ENCODE results near the gene SLU7.
"Not testable (repeated sequence)": the region's sequence is repeated elsewhere in the genome, so short reads cannot be mapped to it uniquely, and the experiment has no call there.

Gene SLU7

DNA sequence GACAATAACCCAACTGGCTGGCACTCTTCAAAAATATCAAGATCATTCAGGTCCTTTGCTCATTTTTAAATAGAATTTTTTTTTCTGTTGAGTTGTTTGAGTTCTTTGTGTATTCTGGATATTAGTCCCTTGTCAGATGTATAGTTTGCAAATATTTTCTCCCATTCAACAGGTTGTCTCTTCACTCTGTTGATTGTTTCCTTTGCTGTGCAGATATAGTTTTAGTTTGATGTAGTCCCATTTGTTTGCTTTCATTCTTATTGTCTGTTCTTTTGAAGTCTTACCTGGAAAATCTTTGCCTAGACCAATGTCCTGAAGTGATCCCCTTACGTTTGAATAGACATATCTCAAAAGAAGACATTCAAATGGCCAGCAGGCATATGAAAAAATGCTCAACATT, 25.5 kb upstream of the SLU7 start:
- Mint-ChIP-seq H3K27ac (no peak overlapping the region), H3K27me3 (no peaks in the 10 kb centered on the region), H3K4me3 (no peak overlapping the region), H3K4me1 (peaks cover 24 to 43% of the 10 kb centered on the region in 2 donors), H3K9me3 (peaks cover 0 to 1% of the 10 kb centered on the region in 2 donors), H3K36me3 (peaks cover 0 to 11% of the 10 kb centered on the region in 2 donors)
- DNase-seq (no peak), ATAC-seq (replicated peaks) (no peak)

DNA sequence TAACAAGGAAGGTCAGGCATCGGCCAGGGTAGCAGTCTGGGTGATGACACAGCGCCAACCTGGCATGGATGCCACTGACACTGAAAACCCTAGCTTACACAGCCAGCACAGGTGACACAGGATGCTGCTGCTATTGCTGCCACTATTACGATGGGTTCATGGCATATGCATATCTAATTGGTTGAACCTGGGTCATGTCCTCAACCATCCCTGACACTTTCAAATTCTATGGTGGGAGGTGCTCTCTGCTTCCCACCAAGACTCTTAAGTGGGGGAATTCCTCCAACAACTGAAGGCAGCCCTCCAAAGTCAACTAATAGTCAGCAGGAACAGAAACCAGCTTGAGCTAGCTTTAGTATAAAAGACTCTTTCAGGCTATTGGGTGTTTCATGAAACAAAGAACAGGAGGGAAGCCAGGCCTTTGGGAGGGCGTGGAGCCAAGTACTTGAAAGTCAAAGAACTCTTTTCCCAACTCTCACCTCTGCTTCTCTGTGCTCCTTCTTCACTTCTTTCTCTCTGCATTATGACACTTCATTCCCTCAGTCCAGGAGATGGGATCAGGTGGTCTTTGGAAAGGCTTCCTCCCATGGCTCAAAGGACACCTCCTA, 24.0 kb upstream of the SLU7 start:
- no peak for ATAC-seq (replicated peaks)
- Mint-ChIP-seq H3K27ac (no peak overlapping the region), H3K27me3 (no peaks in the 10 kb centered on the region), H3K4me1 (peaks cover 33 to 55% of the 10 kb centered on the region in 2 donors), H3K36me3 (peaks cover 0 to 7% of the 10 kb centered on the region in 2 donors), H3K9me3 (no peaks in the 10 kb centered on the region), H3K4me3 (no peak overlapping the region)
- DNase-seq = no peak

DNA sequence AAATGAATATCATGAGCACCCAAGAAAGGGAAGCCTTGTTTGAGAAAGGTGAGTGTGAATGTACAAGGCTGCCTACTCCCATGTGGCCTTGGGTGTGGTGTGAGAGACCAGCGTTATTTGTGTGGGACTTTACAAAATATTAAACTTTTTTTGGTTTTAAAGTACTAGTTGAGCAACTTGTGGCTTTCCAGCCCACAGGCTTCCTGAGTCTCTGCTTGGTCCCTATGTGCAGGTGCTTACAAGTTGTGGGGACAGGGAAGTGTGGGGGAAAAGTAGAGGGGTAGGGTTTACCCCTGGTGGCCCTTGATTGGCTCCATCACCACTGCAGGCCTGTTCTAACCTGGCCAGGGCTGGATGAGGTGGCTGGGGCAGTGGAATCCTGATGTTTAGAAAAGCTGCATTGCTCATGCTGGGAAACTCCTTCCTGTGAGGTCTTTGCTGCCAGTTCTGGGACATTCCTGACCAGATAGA, 22.5 kb upstream of the SLU7 start:
- peaks cover 37 to 60% of the 10 kb centered on the region in 2 donors for H3K4me1 Mint-ChIP-seq
- H3K4me3 Mint-ChIP-seq = no peak overlapping the region
- H3K27me3 Mint-ChIP-seq = no peaks in the 10 kb centered on the region
- H3K36me3 Mint-ChIP-seq = peaks cover 0 to 3% of the 10 kb centered on the region in 2 donors
- no peak for ATAC-seq (replicated peaks)
- no peaks in the 10 kb centered on the region for H3K9me3 Mint-ChIP-seq
- no peak for DNase-seq
- H3K27ac Mint-ChIP-seq = no peak overlapping the region

DNA sequence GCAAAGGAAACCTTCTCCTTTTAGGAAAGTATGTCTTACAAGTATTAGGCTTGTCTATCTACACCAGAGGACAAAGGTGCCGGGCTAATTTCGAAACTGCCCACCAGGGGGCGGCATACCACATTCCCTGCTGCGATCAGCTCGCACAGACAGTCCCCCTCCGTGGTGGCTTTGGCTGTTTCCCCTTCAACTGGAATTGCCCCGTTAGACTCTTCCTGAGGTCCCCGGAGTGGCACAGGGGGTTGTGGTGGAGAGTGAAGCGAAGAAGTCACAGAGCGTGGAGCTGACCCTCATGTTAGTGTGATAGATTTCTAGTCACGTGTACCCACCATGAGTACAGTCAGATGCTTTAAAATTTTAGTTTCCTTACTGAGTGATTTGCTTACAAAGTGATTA, 20.3 kb upstream of the SLU7 start:
- peaks cover 0 to 3% of the 10 kb centered on the region in 2 donors for H3K36me3 Mint-ChIP-seq
- peak; percentile 77 to 79 for ATAC-seq (replicated peaks)
- H3K27me3 Mint-ChIP-seq = no peaks in the 10 kb centered on the region
- peak overlapping the region; percentile 84 to 89 for H3K4me3 Mint-ChIP-seq
- H3K9me3 Mint-ChIP-seq = no peaks in the 10 kb centered on the region
- H3K4me1 Mint-ChIP-seq = peaks cover 46 to 81% of the 10 kb centered on the region in 2 donors
- peak; percentile 78 for DNase-seq
- H3K27ac Mint-ChIP-seq = peak overlapping the region; percentile 93

DNA sequence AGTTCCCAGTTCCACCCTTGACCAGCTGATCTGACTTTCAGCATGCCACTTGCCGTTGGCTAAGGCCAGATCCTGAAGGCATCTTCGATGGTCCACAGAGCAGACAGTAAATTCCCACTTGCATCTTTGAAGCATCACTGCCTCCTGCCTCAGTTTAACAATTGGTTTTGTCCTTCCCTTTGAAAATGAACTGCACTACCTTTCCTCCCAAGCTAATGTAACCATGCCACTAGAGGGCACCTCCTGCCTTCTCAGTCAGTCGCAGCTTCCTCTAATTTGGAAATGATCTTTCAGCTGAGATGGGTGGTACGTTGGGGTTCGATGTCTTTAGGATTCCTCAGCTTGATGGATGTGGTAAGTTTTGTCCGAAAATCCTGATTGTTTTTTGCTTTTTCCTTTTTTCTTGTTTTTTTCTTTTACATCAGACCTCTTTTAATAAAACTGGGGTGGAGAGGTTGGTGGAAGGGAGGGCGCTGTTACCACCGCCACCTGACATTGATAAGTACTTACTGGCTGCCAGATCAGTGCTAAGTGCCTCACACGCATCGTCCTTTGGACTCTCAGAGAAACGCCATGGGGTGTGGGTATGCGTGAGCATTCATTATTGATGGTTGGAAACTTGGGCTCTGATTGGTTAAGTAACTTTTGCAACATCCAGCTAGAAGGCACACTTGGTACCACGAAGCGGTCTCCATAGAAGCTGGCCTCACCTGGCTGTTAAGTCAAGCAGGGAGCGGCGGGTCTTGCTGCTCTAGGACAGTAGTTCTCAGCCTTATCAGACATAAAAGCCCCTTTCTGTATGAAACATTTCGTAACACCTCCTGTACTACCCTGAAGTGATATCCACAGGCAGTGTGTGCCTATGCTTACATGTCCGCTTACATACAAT, 19.7 kb upstream of the SLU7 start:
- H3K4me3 Mint-ChIP-seq = peak overlapping the region; percentile 84 to 89
- H3K4me1 Mint-ChIP-seq = peaks cover 49 to 81% of the 10 kb centered on the region in 2 donors
- H3K27ac Mint-ChIP-seq = peak overlapping the region; percentile 93
- H3K27me3 Mint-ChIP-seq = no peaks in the 10 kb centered on the region
- H3K9me3 Mint-ChIP-seq = no peaks in the 10 kb centered on the region
- peak; percentile 51 to 56 for ATAC-seq (replicated peaks)
- no peaks in the 10 kb centered on the region for H3K36me3 Mint-ChIP-seq
- DNase-seq = peak; percentile 52

DNA sequence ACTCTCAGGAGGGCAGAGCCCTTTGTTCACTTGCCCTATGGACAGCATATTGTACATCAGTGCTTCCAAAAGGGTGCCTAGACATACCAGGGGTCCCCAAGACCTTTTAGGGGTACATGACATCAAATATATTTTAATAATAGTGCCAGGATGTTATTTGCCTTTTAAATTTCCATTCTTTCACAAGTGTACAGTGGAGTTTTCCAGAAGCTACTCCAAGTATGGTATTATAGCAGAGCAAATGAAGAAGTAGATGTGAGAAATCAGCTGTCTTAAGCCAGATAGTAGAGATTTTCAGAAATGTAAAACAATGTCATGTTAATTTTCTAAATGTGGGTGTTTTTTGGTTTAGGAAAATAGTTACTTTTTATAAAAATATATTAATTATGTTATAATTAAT, 18.4 kb upstream of the SLU7 start:
- Mint-ChIP-seq H3K27me3 (no peaks in the 10 kb centered on the region), H3K9me3 (no peaks in the 10 kb centered on the region), H3K4me1 (peaks cover 50 to 81% of the 10 kb centered on the region in 2 donors)

DNA sequence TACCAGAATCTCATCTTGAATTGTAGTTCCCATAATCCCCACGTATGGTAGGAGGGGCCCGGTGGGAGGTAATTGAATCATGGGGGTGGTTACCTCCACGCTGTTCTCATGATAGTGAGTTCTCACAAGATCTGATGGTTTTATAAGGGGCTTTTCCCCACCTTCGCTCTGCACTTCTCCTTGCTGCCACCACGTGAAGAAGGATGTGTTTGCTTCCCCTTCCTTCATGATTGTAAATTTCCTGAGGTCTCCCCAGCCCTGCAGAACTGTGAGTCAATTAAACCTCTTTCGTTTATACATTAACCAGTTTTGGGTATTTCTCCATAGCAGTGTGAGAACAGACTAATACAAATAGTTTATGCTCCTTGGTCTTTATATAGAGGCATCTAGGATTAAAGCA, 17.8 kb upstream of the SLU7 start:
- peak; percentile 33 for DNase-seq
- H3K27me3 Mint-ChIP-seq; H3K9me3 Mint-ChIP-seq; ATAC-seq (replicated peaks); H3K4me3 Mint-ChIP-seq; H3K36me3 Mint-ChIP-seq: not testable (repeated sequence)
- Mint-ChIP-seq H3K4me1 (peaks cover 52 to 80% of the 10 kb centered on the region in 2 donors), H3K27ac (peak overlapping the region; percentile 11)

More for the DNA sequence above, 18.4 kb upstream of the SLU7 start:
- no peak overlapping the region for H3K4me3 Mint-ChIP-seq
- ATAC-seq (replicated peaks) = no peak
- no peaks in the 10 kb centered on the region for H3K36me3 Mint-ChIP-seq
- no peak overlapping the region for H3K27ac Mint-ChIP-seq
- DNase-seq = no peak

DNA sequence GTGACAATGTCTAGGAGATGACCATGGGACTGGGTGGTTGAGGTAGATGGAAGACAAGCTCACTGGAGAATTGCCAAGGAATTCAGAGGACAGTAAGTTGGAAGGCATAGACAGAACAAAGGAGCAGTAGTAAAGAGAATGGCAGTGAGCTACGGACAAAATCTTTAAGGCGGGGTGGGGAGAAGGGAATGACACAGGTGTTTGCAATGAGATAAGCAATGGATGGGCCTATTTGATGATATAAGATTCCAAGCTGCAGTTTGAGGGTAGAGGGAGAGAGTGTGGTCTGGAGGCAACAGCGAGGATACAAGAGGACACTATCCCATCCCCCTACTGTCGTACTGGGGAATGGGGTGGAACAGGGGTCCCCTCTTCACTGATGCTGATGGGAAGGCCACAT, 17.1 kb upstream of the SLU7 start:
- Mint-ChIP-seq H3K4me1 (peaks cover 48 to 73% of the 10 kb centered on the region in 2 donors), H3K4me3 (peak overlapping the region in 1 of 2 donors; percentile 14), H3K36me3 (peaks cover 0 to 3% of the 10 kb centered on the region in 2 donors), H3K27ac (no peak overlapping the region), H3K27me3 (no peaks in the 10 kb centered on the region), H3K9me3 (no peaks in the 10 kb centered on the region)
- DNase-seq (no peak), ATAC-seq (replicated peaks) (no peak)

DNA sequence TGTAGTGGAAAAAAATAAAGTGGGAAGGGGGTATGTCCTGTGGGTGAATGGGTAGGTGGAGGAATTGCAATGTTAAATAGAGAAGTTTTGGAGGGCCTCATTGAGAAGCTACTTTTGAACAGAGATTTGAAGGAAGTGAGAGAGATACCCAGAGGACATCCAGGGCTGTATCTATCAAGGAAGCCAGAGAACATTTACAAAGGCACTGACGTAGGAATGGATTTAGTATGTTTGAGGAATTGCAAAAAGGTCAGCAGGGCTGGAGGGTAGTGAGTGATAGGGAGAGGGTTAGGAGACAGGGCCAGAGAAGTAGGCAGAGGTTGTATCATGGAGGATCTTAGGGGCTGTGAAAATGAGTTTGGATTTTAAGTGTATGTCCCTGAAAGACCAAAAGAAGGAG, 16.7 kb upstream of the SLU7 start:
- no peaks in the 10 kb centered on the region for H3K27me3 Mint-ChIP-seq
- H3K27ac Mint-ChIP-seq = peak overlapping the region; percentile 14
- no peak for ATAC-seq (replicated peaks)
- no peak for DNase-seq
- H3K4me3 Mint-ChIP-seq = peak overlapping the region in 1 of 2 donors; percentile 14
- no peaks in the 10 kb centered on the region for H3K9me3 Mint-ChIP-seq
- peaks cover 48 to 69% of the 10 kb centered on the region in 2 donors for H3K4me1 Mint-ChIP-seq
- H3K36me3 Mint-ChIP-seq = peaks cover 0 to 3% of the 10 kb centered on the region in 2 donors

DNA sequence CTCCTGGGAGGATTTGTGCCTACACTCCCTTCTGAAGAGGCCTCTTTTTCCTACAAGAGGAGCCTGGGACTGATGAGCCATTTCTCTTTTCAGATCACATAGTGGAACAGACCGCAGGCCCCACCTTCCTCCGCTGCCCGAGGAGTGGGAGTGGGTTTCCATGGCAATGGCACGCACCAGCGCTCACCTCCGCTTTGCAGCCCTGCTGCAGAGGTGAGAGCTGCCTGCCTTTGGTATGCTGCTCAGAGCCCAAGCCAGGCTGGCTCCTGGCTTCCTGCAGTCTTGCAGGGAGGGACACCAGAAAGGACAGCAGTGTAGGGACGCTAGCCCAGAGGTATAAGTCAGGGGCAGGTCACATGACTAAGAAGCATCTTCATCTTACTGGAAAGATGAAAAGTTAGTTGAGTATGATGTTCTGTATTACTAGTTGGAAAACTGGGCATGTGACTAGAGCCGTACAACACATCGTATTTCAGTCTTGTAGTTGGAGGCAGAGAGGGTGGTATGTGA, 15.2 kb upstream of the SLU7 start:
- peaks cover 0 to 5% of the 10 kb centered on the region in 2 donors for H3K36me3 Mint-ChIP-seq
- H3K27me3 Mint-ChIP-seq = no peaks in the 10 kb centered on the region
- ATAC-seq (replicated peaks) (peak; percentile 81 to 87), DNase-seq (peak; percentile 82)
- H3K27ac Mint-ChIP-seq = peak overlapping the region; percentile 39
- H3K9me3 Mint-ChIP-seq = no peaks in the 10 kb centered on the region
- peak overlapping the region; percentile 65 to 68 for H3K4me3 Mint-ChIP-seq
- peaks cover 45 to 65% of the 10 kb centered on the region in 2 donors for H3K4me1 Mint-ChIP-seq

DNA sequence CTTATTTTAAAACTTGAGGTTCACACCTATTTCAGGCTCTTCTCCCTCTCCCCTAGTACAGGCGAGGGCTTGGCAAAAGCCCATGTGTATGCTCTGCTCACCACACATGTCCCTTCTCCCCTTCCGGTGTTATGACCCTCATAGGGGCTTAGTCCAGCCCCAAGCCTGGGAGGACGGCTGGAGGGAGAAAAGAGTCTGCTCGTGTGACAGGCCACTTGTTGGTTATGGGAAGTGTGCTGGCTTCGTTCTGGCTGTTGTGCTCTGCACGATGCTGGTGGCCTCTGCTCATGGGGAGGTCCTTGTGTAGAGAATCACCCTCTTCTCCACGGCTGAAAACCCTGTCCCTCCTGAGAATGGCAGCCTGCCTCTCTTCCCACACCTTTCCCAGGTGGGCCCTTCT, 13.9 kb upstream of the SLU7 start:
- Mint-ChIP-seq H3K36me3 (peaks cover under 1 to 8% of the 10 kb centered on the region in 2 donors), H3K27me3 (no peaks in the 10 kb centered on the region), H3K4me3 (no peak overlapping the region), H3K4me1 (peaks cover 38 to 56% of the 10 kb centered on the region in 2 donors), H3K9me3 (no peaks in the 10 kb centered on the region), H3K27ac (peak overlapping the region; percentile 14)
- ATAC-seq (replicated peaks) (no peak), DNase-seq (no peak)

DNA sequence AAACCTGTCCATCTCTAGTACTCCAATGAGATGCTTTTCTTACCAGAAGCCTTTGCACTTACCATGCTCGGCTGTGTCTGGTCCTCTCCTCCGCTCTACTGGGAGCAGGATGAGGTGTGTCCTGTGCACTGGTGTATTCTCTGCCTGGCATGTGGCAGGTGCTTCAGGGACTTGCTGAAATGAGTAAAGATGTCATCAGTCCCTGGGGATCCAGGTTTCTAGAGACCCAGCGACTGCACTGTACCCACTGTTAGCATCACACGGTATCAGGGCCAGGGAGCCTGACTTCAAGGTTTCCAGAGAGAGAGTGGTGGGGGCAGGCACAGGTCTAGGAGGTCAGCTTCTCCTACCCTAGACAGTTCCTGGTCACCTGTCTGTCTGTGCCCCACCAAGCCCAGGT, 13.3 kb upstream of the SLU7 start:
- peak; percentile 64 to 73 for ATAC-seq (replicated peaks)
- peaks cover 3 to 8% of the 10 kb centered on the region in 2 donors for H3K36me3 Mint-ChIP-seq
- DNase-seq = no peak
- peak overlapping the region; percentile 67 for H3K27ac Mint-ChIP-seq
- H3K9me3 Mint-ChIP-seq = no peaks in the 10 kb centered on the region
- no peaks in the 10 kb centered on the region for H3K27me3 Mint-ChIP-seq
- H3K4me3 Mint-ChIP-seq = no peak overlapping the region
- H3K4me1 Mint-ChIP-seq = peaks cover 38 to 54% of the 10 kb centered on the region in 2 donors

DNA sequence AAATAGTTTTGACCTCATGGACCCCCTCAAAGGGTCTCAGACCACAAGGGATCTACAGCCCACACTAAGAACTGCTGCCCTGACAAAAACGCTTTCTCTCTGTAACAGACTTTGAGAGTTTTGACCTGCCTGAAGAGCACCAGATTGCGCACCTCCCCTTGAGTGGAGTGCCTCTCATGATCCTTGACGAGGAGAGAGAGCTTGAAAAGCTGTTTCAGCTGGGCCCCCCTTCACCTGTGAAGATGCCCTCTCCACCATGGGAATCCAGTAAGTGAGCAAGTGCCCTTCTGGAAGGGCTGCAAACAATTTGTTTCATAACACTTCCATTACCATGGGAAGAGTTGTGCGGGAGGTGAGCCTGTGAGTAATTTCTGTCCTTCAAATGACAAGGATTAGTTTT, 8.7 kb upstream of the SLU7 start:
- Mint-ChIP-seq H3K9me3 (no peaks in the 10 kb centered on the region), H3K27me3 (no peaks in the 10 kb centered on the region), H3K4me1 (peaks cover 21 to 22% of the 10 kb centered on the region in 2 donors), H3K4me3 (no peak overlapping the region), H3K27ac (no peak overlapping the region), H3K36me3 (peaks cover 6 to 16% of the 10 kb centered on the region in 2 donors)
- DNase-seq = no peak
- ATAC-seq (replicated peaks) = no peak

DNA sequence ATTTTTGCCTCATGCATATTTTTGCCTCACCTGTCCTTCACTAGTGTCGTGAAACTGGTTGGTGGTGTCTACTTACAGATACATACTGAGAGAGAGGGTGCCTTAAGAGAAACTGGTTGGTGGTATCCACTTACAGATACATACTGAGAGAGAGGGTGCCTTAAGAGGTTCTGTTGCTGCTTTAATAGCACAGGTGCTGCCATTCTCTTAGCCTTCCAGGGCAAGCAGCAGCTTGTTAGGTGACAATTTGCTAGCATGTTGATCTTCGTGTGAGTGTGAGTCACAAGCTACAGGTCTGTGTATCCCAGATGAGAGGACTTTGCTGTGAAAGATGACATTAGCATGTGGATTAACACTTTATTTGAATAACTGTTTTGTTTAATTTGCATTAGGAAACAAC, 4.2 kb upstream of the SLU7 start:
- Mint-ChIP-seq H3K27me3 (no peaks in the 10 kb centered on the region), H3K36me3 (peaks cover 8 to 11% of the 10 kb centered on the region in 2 donors), H3K27ac (no peak overlapping the region), H3K4me1 (peaks cover 24 to 51% of the 10 kb centered on the region in 2 donors), H3K9me3 (no peaks in the 10 kb centered on the region), H3K4me3 (no peak overlapping the region)
- no peak for DNase-seq
- ATAC-seq (replicated peaks) = no peak
